Measurements from ENCODE around the gene EFCAB6. TPM values are rescaled to one million over a fixed set of nuclear protein-coding genes. Genes with fewer than 3 reads are reported as not detected.

The EFCAB6 gene
- total RNA-seq, 1 donor from 2014 or later = 1.1 TPM

GRCh38 chr22:43505896-43506295 lies 306.2 kb downstream of the EFCAB6 start:
- Mint-ChIP-seq H3K4me1 (ENCODE audit: low read depth) (no peaks in the 10 kb centered on the region), H3K27ac (ENCODE audit: unreplicated experiment) (no peak overlapping the region), H3K36me3 (ENCODE audit: low read depth) (no peaks in the 10 kb centered on the region), H3K27me3 (ENCODE audit: low read depth) (no peaks in the 10 kb centered on the region), H3K4me3 (ENCODE audit: unreplicated experiment) (no peak overlapping the region), H3K9me3 (ENCODE audit: low read depth) (no peaks in the 10 kb centered on the region)
- DNase-seq (ENCODE audit: low spot score) = no peak
- no peak for TF ChIP-seq CTCF (IDR thresholded peaks at IDR 0.05)

DNA sequence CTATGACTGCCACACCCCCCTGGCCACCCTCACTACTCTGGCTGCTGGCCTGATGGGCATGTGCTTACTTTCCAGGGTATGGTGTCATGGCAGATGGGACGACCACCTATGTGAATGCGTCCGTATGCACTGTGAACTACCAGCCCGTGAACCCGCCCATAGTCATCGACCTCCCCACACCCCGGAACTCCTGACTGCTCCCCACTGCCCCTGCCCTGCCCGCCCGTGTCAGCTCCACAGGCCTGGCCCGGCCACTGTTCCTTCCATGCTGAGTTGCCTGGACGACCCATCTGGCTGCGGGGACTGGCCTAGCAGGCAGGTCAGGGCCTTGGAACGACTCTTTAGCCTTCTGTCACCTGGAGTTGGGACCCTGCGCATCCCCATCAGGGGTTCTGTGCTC lies 306.7 kb downstream of the EFCAB6 start:
- no peaks in the 10 kb centered on the region for H3K9me3 Mint-ChIP-seq (ENCODE audit: low read depth)
- no peaks in the 10 kb centered on the region for H3K36me3 Mint-ChIP-seq (ENCODE audit: low read depth)
- peaks cover 2% of the 10 kb centered on the region for H3K27me3 Mint-ChIP-seq (ENCODE audit: low read depth)
- no peaks in the 10 kb centered on the region for H3K4me1 Mint-ChIP-seq (ENCODE audit: low read depth)
- H3K27ac Mint-ChIP-seq (ENCODE audit: unreplicated experiment) = no peak overlapping the region
- peak; percentile 81 for DNase-seq (ENCODE audit: low spot score)
- no peak overlapping the region for H3K4me3 Mint-ChIP-seq (ENCODE audit: unreplicated experiment)
- TF ChIP-seq CTCF (IDR thresholded peaks at IDR 0.05) = no peak

- TF ChIP-seq CTCF (IDR thresholded peaks at IDR 0.05) = no peak
- Mint-ChIP-seq H3K36me3 (ENCODE audit: low read depth) (no peaks in the 10 kb centered on the region), H3K27me3 (ENCODE audit: low read depth) (peaks cover 2% of the 10 kb centered on the region), H3K4me3 (ENCODE audit: unreplicated experiment) (no peak overlapping the region), H3K27ac (ENCODE audit: unreplicated experiment) (no peak overlapping the region), H3K4me1 (ENCODE audit: low read depth) (no peaks in the 10 kb centered on the region), H3K9me3 (ENCODE audit: low read depth) (no peaks in the 10 kb centered on the region)
- no peak for DNase-seq (ENCODE audit: low spot score)
Observed at GRCh38 chr22:43504666-43505261, 307.3 kb downstream of the EFCAB6 start.

DNA sequence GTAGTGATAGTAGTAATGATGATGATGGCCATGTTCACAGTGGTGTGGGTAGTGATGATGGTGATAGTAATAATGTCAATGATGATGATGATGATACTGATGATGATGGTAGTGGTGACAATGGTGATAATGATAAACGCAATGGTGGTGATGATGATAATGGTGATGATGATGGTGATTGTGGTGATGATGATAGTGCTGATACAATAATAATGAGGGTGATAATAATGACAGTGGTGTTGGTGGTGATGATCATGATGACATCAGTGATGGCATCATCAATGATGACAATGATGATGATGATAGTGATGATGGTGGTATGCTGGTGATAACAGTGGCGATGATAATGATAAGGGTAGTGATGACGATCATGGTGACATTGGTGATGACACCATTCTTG lies 308.0 kb downstream of the EFCAB6 start:
- no peak overlapping the region for H3K27ac Mint-ChIP-seq (ENCODE audit: unreplicated experiment)
- H3K27me3 Mint-ChIP-seq (ENCODE audit: low read depth) = peaks cover 2% of the 10 kb centered on the region
- no peaks in the 10 kb centered on the region for H3K36me3 Mint-ChIP-seq (ENCODE audit: low read depth)
- no peaks in the 10 kb centered on the region for H3K9me3 Mint-ChIP-seq (ENCODE audit: low read depth)
- DNase-seq (ENCODE audit: low spot score) = no peak
- no peak overlapping the region for H3K4me3 Mint-ChIP-seq (ENCODE audit: unreplicated experiment)
- no peaks in the 10 kb centered on the region for H3K4me1 Mint-ChIP-seq (ENCODE audit: low read depth)
- TF ChIP-seq CTCF (IDR thresholded peaks at IDR 0.05) = no peak

- Mint-ChIP-seq H3K36me3 (ENCODE audit: low read depth) (no peaks in the 10 kb centered on the region), H3K27ac (ENCODE audit: unreplicated experiment) (no peak overlapping the region)
- TF ChIP-seq CTCF (IDR thresholded peaks at IDR 0.05) = no peak
Observed at GRCh38 chr22:43502306-43502874, 309.7 kb downstream of the EFCAB6 start.

More at GRCh38 chr22:43502306-43502874, 309.7 kb downstream of the EFCAB6 start:
- H3K4me3 Mint-ChIP-seq (ENCODE audit: unreplicated experiment) = no peak overlapping the region
- peaks cover 2% of the 10 kb centered on the region for H3K27me3 Mint-ChIP-seq (ENCODE audit: low read depth)
- peak; percentile 91 for DNase-seq (ENCODE audit: low spot score)
- H3K4me1 Mint-ChIP-seq (ENCODE audit: low read depth) = no peaks in the 10 kb centered on the region
- H3K9me3 Mint-ChIP-seq (ENCODE audit: low read depth) = no peaks in the 10 kb centered on the region

All from chondrocyte (in vitro differentiated cells).